HCT116 (cell line): Measurements from ENCODE around the gene NRAP.

ENCODE experiments used
- CEBPB ChIP-seq: IDR thresholded peaks from 2 replicates; pipeline ENCODE4 v1.6.1; 2012; ENCODE audit warnings: low read depth
- CTCF ChIP-seq, 3 experiments: fragments of 200-600 bp in 1 of 3; sonication (generic) in 1 of 3; IDR thresholded peaks in 2 of 3; conservative IDR thresholded peaks in 1 of 3; 2 replicates each; pipeline ENCODE4 v1.5.1; 2012 to 2017; ENCODE audit warnings: low read depth in 2 of 3, low read length in 2 of 3, antibody characterized with exemption in 1 of 3, borderline replicate concordance in 1 of 3, control low read depth in 1 of 3, mild to moderate bottlenecking in 1 of 3, mixed read lengths in 1 of 3, mixed run types in 1 of 3, moderate library complexity in 1 of 3; ENCODE audit not compliant: insufficient read depth in 1 of 3
- EZH2 ChIP-seq: fragments of 200-600 bp; sonication (generic); IDR thresholded peaks from 2 replicates; pipeline ENCODE4 v1.6.1; 2017; ENCODE audit warnings: antibody characterized with exemption, mixed run types
- EZH2phosphoT487 ChIP-seq: fragments of 200-600 bp; IDR thresholded peaks from 2 replicates; pipeline ENCODE4 v1.6.1; 2018; ENCODE audit warnings: antibody characterized with exemption, borderline replicate concordance
- MAX ChIP-seq: IDR thresholded peaks from 2 replicates; pipeline ENCODE4 v1.6.1; 2012
- SP1 ChIP-seq: IDR thresholded peaks from 2 replicates; pipeline ENCODE4 v1.6.1; 2012; ENCODE audit warnings: low read depth

GRCh38 chr10:113563306-113564088 lies 100.3 kb downstream of the NRAP start:
- TF ChIP-seq CTCF (IDR thresholded peaks at IDR 0.05 in 2 of 3, conservative IDR thresholded peaks at IDR 0.05 in 1 of 3; ENCODE audit: borderline replicate concordance in 1 of 3, insufficient read depth in 1 of 3, low read depth in 2 of 3, low read length in 2 of 3) (peak; percentile 89 to 100 (median 100)), MAX (no peak), EZH2phosphoT487 (no peak), CEBPB (no peak), EZH2 (no peak), SP1 (no peak)
